ENCODE measurements around the gene UNC93B1.

GRCh38 chr11:68020575-68020974, 16.7 kb upstream of the UNC93B1 start:
- no peak for TF ChIP-seq CTCF (IDR thresholded peaks at IDR 0.05; ENCODE audit: borderline replicate concordance, extremely low read depth, low read length, poor library complexity, severe bottlenecking)
- no peak for TF ChIP-seq EZH2 (IDR thresholded peaks at IDR 0.05; ENCODE audit: borderline replicate concordance, low read depth, low read length, severe bottlenecking)

All from DND-41 (cell line).